Measurements from ENCODE around the gene CTNNA3.

The CTNNA3 gene

GRCh38 chr10:66673071-66673470 is 1022.9 kb downstream of the CTNNA3 start:
- DNase-seq: no peak

DNA sequence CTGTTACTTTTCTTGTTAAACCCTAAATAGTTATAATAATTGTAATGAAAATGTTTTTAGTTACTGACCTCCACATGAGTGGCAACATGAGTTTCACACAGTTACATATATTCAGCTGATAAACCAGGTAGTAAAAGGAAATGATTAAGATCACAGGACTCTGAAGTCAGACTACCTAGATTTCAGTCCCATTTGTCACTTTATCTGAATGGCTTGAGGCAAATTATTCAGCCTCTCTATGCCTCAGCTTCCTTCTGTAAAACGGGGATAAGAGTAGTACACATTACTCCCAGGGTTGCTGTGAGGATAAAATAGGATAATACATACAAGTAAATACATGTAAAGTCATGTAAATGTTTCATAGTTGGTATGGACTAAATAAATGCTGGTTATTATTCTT is 1024.4 kb downstream of the CTNNA3 start:
- no peak for DNase-seq

- DNase-seq: no peak
Measured at GRCh38 chr10:66671064-66671463, 1024.9 kb downstream of the CTNNA3 start.

DNA sequence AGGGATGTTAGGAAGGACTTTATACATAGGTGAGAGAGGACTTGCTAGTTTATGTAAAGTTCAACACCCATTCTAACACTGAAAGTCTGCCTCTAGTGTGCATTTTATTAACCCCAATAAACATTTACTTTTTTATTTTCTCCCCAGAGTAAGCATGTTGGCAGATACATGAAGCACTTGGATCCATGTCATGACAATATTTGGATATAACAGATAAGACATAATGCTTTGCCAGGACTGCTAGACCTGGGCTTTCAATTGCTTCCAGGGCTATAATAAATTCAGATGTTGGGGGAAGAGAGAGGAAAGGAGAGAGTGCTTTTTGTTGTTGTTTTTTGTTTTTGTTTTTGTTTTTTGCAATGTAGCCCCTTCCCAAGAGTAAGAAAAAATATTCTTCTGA is 1039.5 kb downstream of the CTNNA3 start:
- no peak for DNase-seq

DNA sequence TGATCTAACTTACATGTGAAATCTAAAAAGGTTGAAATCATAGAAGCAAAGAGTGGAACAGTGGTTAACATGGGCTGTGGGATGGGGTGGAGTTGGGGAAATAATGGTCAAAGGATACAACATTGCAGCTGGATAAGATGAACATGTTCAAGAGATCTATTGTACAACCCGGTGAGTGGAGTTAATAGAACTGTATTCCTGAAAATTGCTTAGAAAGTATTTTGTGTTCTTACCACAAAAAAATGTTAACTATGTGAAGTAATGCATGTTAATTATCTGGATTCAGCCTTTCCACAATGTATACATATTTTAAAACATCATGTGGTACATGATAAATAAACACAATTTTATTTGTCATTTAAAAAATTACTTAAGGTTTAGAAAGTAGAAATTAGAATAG is 1041.1 kb downstream of the CTNNA3 start:
- DNase-seq: no peak

GRCh38 chr10:66651308-66652082 is 1044.5 kb downstream of the CTNNA3 start:
- no peak for DNase-seq

DNA sequence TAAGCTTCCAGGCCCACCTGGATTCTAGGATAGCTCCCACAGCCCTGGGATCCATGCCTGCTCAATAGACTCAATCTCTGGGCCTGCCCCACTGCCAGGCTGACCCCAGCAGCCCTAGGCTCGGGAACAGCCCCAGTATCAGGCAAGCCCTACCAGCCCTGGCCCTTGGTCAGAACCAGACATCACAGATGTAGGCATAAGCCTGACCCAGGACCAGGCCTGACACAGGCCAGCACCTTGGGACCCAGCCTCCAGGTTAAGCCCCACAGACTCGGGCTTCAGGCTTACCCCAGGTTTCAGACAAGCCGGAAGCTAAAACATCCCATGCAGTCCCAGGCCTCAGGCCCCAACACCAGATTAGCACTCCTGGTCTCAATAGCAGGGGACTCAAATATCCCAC is 1046.4 kb downstream of the CTNNA3 start:
- DNase-seq: no peak

DNA sequence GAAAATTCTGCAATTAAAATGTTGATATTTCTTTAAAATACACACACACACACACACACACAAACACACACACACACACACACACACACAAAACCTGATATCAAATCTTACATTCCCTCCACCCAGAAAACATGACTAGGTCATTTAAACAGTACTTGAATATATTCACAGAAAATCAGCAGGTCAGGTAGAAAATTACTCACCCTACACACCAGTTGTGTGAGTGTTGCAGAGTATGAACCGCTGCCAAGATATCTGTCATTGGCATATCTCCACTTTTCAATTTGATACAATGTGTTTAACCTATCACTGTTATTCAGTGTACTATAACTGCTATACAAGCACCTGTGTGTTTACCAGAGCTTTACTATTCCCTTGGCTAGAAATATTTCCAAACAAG is 1053.8 kb downstream of the CTNNA3 start:
- DNase-seq: no peak

DNA sequence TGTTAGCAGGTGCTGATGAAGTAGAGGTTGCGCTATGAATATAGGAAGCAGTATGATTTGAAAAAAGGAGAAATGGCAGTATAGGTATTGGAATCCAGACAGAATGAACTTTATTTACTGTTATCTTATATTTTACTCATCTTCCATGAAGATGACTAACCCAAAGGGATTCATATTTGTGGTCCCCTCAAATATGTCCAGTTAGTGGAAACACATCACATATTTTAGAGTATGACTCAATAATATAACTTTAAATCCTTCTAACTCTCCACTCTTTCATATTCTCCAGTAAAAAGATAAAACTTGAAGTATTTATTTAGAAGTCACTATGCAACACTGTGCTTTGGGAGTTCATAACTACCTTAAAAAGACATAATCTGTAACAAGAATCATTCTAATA is 1056.6 kb downstream of the CTNNA3 start:
- DNase-seq: no peak

DNA sequence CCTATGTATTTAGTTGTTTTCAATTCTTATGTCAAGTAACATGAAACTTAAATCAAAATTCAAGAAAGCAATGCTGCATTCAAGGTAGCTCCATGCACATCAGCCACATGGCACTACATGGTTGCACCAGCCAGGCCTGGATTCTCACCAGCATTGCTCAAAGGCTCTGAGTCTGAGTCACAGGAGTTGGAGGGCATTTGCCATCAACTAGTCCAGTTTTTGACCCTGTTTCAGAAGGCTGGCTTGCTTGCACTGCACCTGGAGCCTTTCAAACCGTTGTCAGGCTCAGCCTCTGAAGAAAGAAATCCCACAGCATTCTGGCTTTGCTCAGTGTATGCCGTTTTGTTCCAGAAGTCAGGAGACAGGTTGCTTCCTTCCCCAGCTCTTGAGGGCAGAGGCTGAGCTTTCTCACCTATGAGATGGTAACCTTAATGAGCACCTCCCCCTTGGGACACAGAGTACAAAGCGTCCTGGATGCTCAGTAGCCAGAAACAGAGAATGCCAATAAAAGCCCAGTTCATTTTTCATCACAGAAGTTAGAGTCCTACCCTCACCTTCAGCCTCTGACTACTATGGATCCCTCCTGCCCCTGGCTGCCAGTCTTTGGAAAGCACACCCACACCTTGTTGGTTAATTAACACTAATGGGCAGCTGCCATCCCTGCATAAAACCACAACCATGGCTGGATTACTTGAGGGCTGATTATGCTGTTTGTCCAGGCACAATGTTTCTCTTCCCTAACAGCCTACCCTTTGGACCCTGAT is 1058.5 kb downstream of the CTNNA3 start:
- DNase-seq: no peak

DNA sequence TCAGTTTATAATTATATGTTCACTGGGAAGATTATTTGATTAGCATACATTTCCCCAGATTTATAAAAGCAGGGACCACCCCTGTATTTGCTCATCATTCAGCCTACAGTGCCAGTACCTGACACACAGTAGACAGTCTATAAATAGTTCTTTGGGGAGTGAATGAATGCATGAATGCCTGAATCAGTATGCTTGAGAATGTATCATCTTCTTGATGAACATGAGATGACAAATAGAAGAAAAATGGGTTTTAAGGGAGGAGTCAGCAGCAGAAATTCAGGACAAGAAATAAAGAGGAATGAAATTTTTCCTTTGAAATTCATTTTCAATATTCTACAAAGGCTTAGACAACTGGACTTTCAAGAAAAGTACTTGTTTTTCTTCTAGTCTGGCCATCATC is 1066.0 kb downstream of the CTNNA3 start:
- no peak for DNase-seq

DNA sequence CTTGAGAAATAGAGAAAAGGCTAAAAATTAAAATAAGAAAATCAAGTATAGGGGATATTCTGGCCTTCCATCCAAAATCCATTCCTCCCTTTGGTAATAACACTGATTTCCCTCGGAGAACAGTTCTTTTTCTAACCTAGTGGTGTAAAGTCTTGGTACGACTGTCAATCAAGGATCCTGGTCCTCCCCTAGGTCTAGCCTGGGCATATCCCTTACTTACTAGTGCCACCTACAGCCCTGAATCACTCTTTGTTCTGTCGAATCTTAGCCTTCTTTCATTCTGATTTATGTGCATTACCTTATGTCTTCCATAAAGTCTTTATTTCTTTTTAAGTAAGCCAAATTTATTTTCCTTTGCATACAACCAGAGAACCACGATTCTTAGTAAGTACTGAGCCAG is 1068.8 kb downstream of the CTNNA3 start:
- DNase-seq: no peak

- DNase-seq: no peak
Measured at GRCh38 chr10:66625709-66626590, 1070.0 kb downstream of the CTNNA3 start.

DNA sequence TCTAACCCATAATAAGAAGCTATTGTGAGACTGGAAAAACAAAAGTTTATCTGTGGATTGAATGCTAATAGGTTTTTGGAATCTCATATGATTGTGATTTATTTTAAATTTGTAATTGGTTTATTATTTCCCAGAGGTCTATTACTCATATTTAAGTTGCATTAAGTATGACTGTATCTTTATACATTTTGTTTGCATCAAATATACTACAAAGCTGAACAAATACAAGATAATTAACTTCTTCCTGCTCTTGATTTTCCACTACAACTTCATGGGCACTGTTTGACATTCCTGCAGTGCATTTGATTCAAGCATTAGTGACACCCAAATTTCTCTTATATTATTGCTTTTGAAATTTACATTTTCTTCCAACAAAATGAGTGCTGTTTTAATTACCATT is 1073.9 kb downstream of the CTNNA3 start:
- no peak for DNase-seq

DNA sequence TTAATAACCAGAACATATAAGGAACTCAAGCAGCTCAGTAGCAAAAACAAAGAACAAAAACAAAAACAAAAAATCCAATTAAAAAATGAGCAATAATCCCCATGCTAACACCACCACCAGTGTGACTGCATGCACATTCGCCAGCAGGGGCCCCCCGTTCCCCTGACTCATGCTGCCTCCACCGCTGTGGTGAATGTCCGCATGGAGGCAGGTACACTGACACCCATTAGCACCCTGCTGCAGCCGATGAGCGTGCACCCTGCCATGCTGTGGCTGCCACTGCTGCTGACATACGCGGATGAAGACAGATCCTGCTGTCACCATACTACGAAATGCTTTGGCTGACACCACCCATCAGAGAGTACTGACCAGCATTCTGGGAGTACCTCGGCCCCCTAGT is 1091.8 kb downstream of the CTNNA3 start:
- DNase-seq: no peak

DNA sequence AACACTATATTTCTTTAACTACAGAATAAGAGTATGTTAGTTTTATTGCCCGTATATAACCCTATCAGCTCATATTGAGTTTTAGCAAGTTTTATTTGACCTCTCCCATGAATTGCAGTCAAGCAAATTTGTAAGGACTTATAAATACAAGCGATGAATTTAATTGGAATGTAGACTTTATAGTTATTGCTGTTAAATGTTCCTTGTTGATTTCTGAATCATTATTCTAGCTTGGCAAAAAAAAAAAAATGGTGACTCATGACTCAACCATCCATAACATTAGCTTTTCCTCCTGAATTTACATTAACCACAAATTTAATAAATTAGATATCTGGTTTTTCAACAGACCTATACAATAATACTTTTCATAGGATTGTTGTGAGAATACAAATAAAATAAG is 1104.1 kb downstream of the CTNNA3 start:
- no peak for DNase-seq

DNA sequence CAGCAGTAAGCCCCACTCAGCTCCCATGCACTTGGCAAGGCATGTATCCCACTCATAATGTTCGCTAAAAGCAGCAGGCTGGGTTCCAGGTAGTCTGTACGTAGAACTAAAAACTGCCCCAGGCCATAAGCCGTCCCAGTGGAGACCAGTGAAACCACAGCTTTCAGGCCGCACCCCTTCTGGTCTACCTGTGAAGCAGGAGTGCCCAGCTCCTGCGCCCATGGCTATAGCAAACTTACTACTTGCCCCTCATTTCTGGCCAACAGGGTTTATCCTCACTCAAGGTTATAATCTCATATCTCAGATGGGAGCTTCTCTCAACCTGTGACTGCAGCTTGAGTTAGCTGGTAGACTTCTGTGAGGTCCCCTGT is 1108.3 kb downstream of the CTNNA3 start:
- DNase-seq: no peak

GRCh38 chr10:66586897-66587679 is 1108.9 kb downstream of the CTNNA3 start:
- DNase-seq: no peak

GRCh38 chr10:66586073-66586472 is 1109.9 kb downstream of the CTNNA3 start:
- DNase-seq: no peak

- no peak for DNase-seq
Measured at GRCh38 chr10:66575251-66575855, 1120.6 kb downstream of the CTNNA3 start.

GRCh38 chr10:66572700-66573099 is 1123.3 kb downstream of the CTNNA3 start:
- no peak for DNase-seq
